ENCODE measurements around the gene FAM76A.

DNA sequence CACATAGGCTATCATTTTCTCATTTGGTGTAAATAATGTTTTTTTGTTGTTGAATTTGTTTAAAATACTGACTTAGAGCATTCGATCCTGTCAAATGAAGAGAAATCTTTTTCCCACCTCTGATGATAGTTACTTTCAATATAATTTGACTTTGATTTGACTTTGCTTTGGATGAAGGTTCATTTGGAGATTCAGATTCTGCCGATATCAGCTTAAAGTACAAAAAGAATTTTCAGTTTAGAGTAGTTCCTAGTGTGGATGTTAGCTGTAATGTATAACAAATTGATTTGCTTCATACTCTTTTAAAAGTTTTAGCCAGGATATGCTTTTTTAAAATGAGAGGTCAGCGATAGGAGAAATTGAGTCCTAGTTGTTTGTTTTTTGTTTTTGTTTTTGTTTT lies 57.2 kb downstream of the FAM76A start:
- TF ChIP-seq, protein P1, sequence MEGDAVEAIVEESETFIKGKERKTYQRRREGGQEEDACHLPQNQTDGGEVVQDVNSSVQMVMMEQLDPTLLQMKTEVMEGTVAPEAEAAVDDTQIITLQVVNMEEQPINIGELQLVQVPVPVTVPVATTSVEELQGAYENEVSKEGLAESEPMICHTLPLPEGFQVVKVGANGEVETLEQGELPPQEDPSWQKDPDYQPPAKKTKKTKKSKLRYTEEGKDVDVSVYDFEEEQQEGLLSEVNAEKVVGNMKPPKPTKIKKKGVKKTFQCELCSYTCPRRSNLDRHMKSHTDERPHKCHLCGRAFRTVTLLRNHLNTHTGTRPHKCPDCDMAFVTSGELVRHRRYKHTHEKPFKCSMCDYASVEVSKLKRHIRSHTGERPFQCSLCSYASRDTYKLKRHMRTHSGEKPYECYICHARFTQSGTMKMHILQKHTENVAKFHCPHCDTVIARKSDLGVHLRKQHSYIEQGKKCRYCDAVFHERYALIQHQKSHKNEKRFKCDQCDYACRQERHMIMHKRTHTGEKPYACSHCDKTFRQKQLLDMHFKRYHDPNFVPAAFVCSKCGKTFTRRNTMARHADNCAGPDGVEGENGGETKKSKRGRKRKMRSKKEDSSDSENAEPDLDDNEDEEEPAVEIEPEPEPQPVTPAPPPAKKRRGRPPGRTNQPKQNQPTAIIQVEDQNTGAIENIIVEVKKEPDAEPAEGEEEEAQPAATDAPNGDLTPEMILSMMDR (IDR thresholded peaks at IDR 0.05 in 2 of 3, conservative IDR thresholded peaks at IDR 0.05 in 1 of 3; ENCODE audit: borderline replicate concordance in 1 of 3, insufficient read depth in 1 of 3, low read depth in 2 of 3, low read length in 2 of 3): no peak
- TF ChIP-seq EZH2 (IDR thresholded peaks at IDR 0.05) (no peak), POLR2AphosphoS5 (IDR thresholded peaks at IDR 0.05; ENCODE audit: low read depth, low read length) (no peak)
- TF ChIP-seq, protein P2, sequence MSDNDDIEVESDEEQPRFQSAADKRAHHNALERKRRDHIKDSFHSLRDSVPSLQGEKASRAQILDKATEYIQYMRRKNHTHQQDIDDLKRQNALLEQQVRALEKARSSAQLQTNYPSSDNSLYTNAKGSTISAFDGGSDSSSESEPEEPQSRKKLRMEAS (IDR thresholded peaks at IDR 0.05): no peak
- TF ChIP-seq, protein P3, sequence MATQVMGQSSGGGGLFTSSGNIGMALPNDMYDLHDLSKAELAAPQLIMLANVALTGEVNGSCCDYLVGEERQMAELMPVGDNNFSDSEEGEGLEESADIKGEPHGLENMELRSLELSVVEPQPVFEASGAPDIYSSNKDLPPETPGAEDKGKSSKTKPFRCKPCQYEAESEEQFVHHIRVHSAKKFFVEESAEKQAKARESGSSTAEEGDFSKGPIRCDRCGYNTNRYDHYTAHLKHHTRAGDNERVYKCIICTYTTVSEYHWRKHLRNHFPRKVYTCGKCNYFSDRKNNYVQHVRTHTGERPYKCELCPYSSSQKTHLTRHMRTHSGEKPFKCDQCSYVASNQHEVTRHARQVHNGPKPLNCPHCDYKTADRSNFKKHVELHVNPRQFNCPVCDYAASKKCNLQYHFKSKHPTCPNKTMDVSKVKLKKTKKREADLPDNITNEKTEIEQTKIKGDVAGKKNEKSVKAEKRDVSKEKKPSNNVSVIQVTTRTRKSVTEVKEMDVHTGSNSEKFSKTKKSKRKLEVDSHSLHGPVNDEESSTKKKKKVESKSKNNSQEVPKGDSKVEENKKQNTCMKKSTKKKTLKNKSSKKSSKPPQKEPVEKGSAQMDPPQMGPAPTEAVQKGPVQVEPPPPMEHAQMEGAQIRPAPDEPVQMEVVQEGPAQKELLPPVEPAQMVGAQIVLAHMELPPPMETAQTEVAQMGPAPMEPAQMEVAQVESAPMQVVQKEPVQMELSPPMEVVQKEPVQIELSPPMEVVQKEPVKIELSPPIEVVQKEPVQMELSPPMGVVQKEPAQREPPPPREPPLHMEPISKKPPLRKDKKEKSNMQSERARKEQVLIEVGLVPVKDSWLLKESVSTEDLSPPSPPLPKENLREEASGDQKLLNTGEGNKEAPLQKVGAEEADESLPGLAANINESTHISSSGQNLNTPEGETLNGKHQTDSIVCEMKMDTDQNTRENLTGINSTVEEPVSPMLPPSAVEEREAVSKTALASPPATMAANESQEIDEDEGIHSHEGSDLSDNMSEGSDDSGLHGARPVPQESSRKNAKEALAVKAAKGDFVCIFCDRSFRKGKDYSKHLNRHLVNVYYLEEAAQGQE (IDR thresholded peaks at IDR 0.05; ENCODE audit: low read depth): no peak
